Measurements from ENCODE around the gene IFFO2. TPM values are rescaled to one million over a fixed set of nuclear protein-coding genes. Genes with fewer than 3 reads are reported as not detected.

The IFFO2 gene
- total and polyA plus RNA-seq, 2 donors (not counting 1 experiment from before 2014, with no cell fraction given) = 16.8 to 19.2 TPM

DNA sequence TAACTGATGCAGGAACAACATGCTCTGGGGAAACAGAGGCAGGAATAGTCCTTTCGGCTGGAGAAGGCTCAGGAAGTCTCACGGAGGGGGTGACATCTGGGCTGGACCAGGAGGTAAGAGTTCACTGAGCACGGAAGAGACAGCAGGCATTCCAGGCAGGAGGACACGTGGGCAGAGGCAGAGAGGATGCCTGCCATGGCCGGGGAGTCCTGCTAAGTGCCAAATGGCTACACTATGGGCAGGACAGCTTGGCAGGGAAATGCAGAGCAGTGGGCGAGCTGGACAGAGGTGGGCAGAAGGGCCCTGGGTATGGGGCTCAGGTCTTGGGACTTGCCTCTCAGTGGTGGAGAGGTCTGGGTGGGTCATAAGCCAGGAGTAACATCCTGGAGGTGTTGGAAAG is 71.7 kb downstream of the IFFO2 start:
- Histone ChIP-seq H3K9ac (ENCODE audit: low read length) (no peak overlapping the region), H2AFZ (ENCODE audit: insufficient read depth, low read depth, low read length, poor library complexity, severe bottlenecking) (no peak overlapping the region), H3K4me1 (ENCODE audit: control insufficient read depth in 2 of 2, insufficient read depth in 2 of 2, low read length in 2 of 2) (no peaks in the 10 kb centered on the region), H4K20me1 (ENCODE audit: control insufficient read depth, insufficient read depth, low read length, poor library complexity, severe bottlenecking) (no peaks in the 10 kb centered on the region), H3K27me3 (replicated peaks in 1 of 4; ENCODE audit: control extremely low read depth in 1 of 4, control insufficient read depth in 3 of 4, insufficient read depth in 4 of 4, low read length in 3 of 4) (no peaks in the 10 kb centered on the region), H3K36me3 (replicated peaks in 1 of 2; ENCODE audit: control extremely low read depth in 1 of 2, control insufficient read depth in 1 of 2, extremely low read depth in 1 of 2, insufficient read depth in 2 of 2, low read length in 1 of 2) (peaks cover 0 to 5% of the 10 kb centered on the region in 2 experiments), H3K9me3 (ENCODE audit: control extremely low read depth in 1 of 3, control insufficient read depth in 2 of 3, insufficient read depth in 1 of 3, low read length in 2 of 3) (no peaks in the 10 kb centered on the region), H3K79me2 (ENCODE audit: control insufficient read depth, insufficient read depth, low read length) (no peaks in the 10 kb centered on the region), H3K4me3 (ENCODE audit: control extremely low read depth in 1 of 5, extremely low read depth in 1 of 5, insufficient read depth in 1 of 5, low read depth in 2 of 5, low read length in 4 of 5) (no peak overlapping the region), H3K4me2 (replicated peaks; ENCODE audit: low read depth, low read length, poor library complexity, severe bottlenecking) (no peak overlapping the region), H3K27ac (ENCODE audit: low read length in 2 of 2) (no peak overlapping the region)
- WGBS (ENCODE audit: insufficient coverage) = 91% methylated on average over 6 of the region's 6 CpGs
- no peaks in the 10 kb centered on the region for H3K27me3 Mint-ChIP-seq
- no peaks in the 10 kb centered on the region for H3K9me3 Mint-ChIP-seq (ENCODE audit: insufficient read depth)
- TF ChIP-seq EZH2 (IDR thresholded peaks at IDR 0.05; ENCODE audit: borderline replicate concordance, insufficient read depth, low read depth, low read length, poor library complexity, severe bottlenecking) (no peak), CTCF (IDR thresholded peaks at IDR 0.05) (no peak)
- ATAC-seq (ENCODE audit: low read depth) (no peak), DNase-seq (no peak)
- H3K27ac Mint-ChIP-seq = no peak overlapping the region
- ChIA-PET CTCF (interaction anchor here (0.8 to 6.1 kb wide), 27 partner anchors 8 to 357 kb away, joined by 3 to 91 read pairs (median 6); partner anchors contain the start of genes ALDH4A1 and IFFO2), POLR2A (no interaction called here)
- no peak overlapping the region for H3K4me3 Mint-ChIP-seq
- no peaks in the 10 kb centered on the region for H3K4me1 Mint-ChIP-seq
- intact Hi-C loops (cut with micrococcal nuclease) = loop anchor here (1.0 kb wide), 3 partner anchors 23 to 212 kb away; no protein-coding TSS in a partner anchor

- H3K4me1 Mint-ChIP-seq = no peaks in the 10 kb centered on the region
- ChIA-PET POLR2A (no interaction called here), CTCF (interaction anchor here (0.7 to 6.1 kb wide), 29 partner anchors 8 to 524 kb away, joined by 3 to 91 read pairs (median 5); partner anchors contain the start of genes ALDH4A1 and IFFO2)
- ATAC-seq (ENCODE audit: low read depth) (no peak), DNase-seq (no peak)
- H3K4me2 ChIP-seq (replicated peaks; ENCODE audit: low read depth, low read length, poor library complexity, severe bottlenecking) = no peak overlapping the region
- no peaks in the 10 kb centered on the region for H3K9me3 ChIP-seq (ENCODE audit: control extremely low read depth in 1 of 3, control insufficient read depth in 2 of 3, insufficient read depth in 1 of 3, low read length in 2 of 3)
- H3K9ac ChIP-seq (ENCODE audit: low read length) = no peak overlapping the region
- H3K4me3 ChIP-seq (ENCODE audit: control extremely low read depth in 1 of 5, extremely low read depth in 1 of 5, insufficient read depth in 1 of 5, low read depth in 2 of 5, low read length in 4 of 5) = no peak overlapping the region
- H3K27ac ChIP-seq (ENCODE audit: low read length in 2 of 2) = no peak overlapping the region
- no peaks in the 10 kb centered on the region for H4K20me1 ChIP-seq (ENCODE audit: control insufficient read depth, insufficient read depth, low read length, poor library complexity, severe bottlenecking)
- peak; percentile 65 for TF ChIP-seq CTCF (IDR thresholded peaks at IDR 0.05)
- TF ChIP-seq EZH2 (IDR thresholded peaks at IDR 0.05; ENCODE audit: borderline replicate concordance, insufficient read depth, low read depth, low read length, poor library complexity, severe bottlenecking) = no peak
- no peaks in the 10 kb centered on the region for H3K79me2 ChIP-seq (ENCODE audit: control insufficient read depth, insufficient read depth, low read length)
- no peak overlapping the region for H3K4me3 Mint-ChIP-seq
- 76% methylated on average over 4 of the region's 4 CpGs for WGBS (ENCODE audit: insufficient coverage)
- peaks cover 0 to 5% of the 10 kb centered on the region in 2 experiments for H3K36me3 ChIP-seq (replicated peaks in 1 of 2; ENCODE audit: control extremely low read depth in 1 of 2, control insufficient read depth in 1 of 2, extremely low read depth in 1 of 2, insufficient read depth in 2 of 2, low read length in 1 of 2)
- intact Hi-C loops (cut with micrococcal nuclease) = loop anchor here (1.0 kb wide), 3 partner anchors 23 to 212 kb away; no protein-coding TSS in a partner anchor
- no peak overlapping the region for H2AFZ ChIP-seq (ENCODE audit: insufficient read depth, low read depth, low read length, poor library complexity, severe bottlenecking)
- no peaks in the 10 kb centered on the region for H3K27me3 Mint-ChIP-seq
- no peaks in the 10 kb centered on the region for H3K4me1 ChIP-seq (ENCODE audit: control insufficient read depth in 2 of 2, insufficient read depth in 2 of 2, low read length in 2 of 2)
- no peaks in the 10 kb centered on the region for H3K27me3 ChIP-seq (replicated peaks in 1 of 4; ENCODE audit: control extremely low read depth in 1 of 4, control insufficient read depth in 3 of 4, insufficient read depth in 4 of 4, low read length in 3 of 4)
- no peak overlapping the region for H3K27ac Mint-ChIP-seq
- no peaks in the 10 kb centered on the region for H3K9me3 Mint-ChIP-seq (ENCODE audit: insufficient read depth)
Observed at GRCh38 chr1:18884419-18884717, 72.1 kb downstream of the IFFO2 start.
